ENCODE measurements around the gene CD6.

The CD6 gene

GRCh38 chr11:60936467-60937143 lies 34.9 kb upstream of the CD6 start:
- no peak for DNase-seq

DNA sequence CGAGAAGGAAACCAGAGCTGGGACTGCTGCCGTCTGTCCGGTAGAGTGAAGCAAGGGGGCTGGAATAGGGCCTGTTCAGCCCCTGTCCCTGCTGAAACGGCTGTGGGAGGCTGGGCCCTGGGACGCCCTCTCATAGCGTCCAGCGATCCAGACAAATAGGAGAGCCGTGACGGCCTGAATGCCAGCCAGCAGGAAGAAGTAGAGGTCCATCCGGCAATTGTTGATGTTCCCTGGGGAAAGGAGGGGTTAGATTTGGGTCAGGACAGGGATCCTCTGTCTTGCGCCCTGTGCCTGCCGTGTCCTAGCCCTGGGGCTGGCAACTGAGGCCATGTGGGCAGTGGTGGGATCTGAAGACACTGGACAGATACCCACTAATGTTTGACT lies 34.3 kb upstream of the CD6 start:
- DNase-seq = no peak

DNA sequence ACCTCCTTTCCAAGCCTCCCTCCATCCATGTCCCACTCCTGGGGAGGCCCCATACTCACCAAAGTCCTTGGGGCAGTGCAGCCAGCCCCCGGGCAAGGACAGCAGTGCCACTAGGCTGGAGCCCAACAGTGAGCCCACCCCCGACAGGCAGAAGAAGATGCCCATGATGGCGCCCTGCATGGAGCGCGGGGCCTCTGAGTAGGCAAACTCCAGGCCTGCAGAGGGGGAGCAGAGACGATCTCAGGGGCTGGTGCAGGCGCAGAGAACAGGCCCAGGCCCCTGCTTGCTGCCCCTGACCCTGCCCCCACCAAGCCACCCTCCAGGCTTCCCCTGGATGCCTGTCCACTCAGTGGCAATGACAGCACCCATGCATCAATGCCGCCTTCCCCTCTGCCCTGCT lies 33.7 kb upstream of the CD6 start:
- no peak for DNase-seq

GRCh38 chr11:60938500-60938899 lies 33.0 kb upstream of the CD6 start:
- no peak for DNase-seq

DNA sequence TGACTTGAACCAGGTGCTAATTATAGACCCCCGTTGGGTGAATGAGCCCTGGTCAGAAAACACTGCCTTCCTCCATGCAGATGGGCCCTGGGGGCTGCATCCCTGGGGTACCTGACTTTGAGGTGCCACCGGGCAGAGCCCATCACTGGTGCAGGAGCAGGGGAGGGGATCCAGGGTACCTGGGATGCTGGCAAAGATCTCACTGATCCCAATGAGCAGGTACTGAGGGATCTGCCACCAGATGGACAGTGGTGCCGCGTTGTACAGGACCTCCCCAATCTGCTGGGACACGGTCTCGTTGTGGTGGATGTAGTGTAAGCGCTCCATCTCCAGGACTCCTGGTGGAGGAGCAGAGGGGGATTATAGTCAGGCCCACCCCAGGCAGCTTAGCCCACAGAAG lies 32.2 kb upstream of the CD6 start:
- no peak for DNase-seq

DNA sequence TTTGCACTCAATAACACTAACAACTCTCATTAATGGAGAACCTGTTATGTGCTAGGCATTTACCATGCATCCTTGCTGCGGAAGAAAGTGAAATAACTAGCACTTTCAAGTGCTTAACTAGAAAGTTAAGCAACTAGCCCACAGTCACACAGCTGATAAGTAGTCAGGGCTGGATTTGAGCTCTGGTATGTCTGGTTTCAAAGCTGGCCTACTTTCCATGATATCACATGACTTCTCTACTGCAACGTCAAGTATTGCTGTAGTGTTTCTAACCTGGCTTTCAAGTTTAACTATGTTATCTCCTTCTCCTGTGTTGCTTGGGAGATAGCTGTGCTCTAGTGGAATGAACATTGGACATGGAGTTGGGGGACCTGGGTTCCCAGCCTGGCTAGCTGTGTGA lies 31.6 kb upstream of the CD6 start:
- no peak for DNase-seq

DNA sequence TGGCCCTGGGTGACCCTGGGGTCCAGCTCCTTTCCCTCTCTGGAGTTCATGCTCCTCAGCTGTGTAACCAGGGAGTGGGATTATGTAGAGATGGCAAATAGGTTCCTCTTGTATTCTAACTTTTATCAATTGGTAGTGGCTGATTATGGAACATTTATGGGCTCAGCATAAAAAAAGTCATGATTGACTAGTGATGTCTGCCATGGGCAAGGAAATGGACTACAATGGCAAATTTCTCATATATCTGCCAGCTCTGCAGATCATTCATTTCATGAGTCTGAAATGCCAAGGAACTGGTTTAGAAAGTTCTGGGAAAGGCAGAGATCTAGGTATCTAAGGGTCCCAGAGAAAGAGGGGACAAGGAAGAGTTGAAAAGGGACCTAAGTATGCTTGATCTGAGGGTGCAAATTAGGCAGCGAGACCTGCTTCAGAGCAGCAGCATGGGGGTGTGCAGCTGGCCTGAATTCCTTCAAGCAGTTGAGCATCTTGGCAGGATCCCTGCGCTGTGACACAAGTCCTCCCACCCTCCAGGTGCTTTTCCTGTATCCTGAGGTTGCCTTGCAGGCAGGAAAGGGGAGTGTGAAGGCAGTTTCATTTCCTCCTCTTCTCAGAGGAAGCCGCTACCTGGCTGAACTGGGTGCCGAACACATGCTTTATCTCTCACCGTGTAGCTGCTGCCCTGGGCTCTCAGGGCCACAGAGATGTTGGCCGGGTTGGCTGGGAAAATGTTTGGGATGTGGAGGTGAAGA lies 29.9 kb upstream of the CD6 start:
- no peak for DNase-seq

- DNase-seq = no peak
Observed at GRCh38 chr11:60942219-60942618, 29.3 kb upstream of the CD6 start.

- DNase-seq = no peak
Observed at GRCh38 chr11:60942970-60943565, 28.4 kb upstream of the CD6 start.

- DNase-seq = no peak
Observed at GRCh38 chr11:60944490-60945294, 26.8 kb upstream of the CD6 start.

- DNase-seq = no peak
Observed at GRCh38 chr11:60945295-60945667, 26.2 kb upstream of the CD6 start.

DNA sequence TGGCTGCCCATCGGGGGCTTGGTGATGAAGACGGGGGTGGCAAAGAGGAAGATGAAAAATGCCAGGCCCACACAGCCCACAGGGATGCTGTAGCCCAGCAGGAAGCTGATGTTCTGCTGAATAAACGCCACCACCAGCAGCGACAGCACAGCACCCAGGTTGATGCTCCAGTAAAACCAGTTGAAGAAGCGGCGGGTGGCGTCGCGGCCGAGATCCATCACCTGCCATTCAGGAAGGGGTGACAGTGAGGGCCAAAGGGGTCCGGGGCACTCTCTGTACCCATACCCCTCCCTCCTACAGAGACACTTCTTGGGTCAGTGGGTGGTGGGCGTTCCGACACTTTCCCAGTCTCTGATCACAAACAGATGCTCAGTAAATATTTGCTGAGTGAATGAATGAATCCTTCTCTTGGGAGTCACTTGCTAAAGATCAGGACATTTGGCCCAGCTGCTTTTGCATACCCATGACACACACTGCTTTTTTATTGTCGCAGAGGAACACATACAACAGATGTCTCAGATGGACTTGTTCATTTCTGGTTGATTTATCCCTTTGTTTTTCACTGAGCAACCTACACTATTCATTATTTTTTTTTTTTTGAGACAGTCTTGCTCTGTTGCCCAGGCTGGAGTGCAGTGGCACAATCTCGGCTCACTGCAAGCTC lies 24.7 kb upstream of the CD6 start:
- no peak for DNase-seq

GRCh38 chr11:60947700-60948099 lies 23.8 kb upstream of the CD6 start:
- no peak for DNase-seq

- DNase-seq = no peak
Observed at GRCh38 chr11:60948250-60948649, 23.2 kb upstream of the CD6 start.

- DNase-seq = no peak
Observed at GRCh38 chr11:60950024-60950423, 21.5 kb upstream of the CD6 start.

DNA sequence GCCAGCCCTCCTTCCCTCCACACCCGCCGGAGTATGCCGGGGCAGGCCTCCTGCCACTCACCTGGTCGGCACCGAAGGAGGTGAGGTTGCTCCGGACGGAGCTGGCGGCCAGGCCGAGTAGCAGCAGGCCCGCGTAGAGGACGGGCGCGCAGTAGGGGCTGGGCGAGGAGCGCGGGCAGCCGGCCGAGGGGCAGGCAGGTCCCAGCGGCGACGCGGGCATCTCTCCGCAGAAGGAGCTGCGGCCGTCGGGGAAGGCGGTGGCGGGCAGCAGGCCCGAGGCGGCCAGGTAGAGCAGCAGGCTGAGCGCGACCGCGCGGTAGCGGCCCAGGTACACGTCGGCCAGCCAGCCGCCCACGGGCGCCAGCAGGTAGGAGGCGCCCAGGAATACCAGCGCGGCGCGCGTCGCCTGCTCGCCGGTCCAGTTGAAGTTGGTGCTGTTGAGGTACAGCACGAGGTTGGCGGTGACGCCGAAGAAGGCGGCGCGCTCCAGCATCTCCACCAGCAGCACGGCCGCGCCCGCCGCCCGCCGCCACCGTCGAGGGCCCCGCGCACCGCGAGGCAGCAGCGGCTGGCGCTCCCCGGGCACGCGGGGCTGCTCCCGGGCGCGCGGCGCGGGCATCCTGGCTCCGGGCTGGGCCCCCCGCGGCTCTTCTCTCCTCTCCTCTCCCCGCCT lies 20.4 kb upstream of the CD6 start:
- DNase-seq = no peak

- no peak for DNase-seq
Observed at GRCh38 chr11:60951606-60951903, 19.9 kb upstream of the CD6 start.

DNA sequence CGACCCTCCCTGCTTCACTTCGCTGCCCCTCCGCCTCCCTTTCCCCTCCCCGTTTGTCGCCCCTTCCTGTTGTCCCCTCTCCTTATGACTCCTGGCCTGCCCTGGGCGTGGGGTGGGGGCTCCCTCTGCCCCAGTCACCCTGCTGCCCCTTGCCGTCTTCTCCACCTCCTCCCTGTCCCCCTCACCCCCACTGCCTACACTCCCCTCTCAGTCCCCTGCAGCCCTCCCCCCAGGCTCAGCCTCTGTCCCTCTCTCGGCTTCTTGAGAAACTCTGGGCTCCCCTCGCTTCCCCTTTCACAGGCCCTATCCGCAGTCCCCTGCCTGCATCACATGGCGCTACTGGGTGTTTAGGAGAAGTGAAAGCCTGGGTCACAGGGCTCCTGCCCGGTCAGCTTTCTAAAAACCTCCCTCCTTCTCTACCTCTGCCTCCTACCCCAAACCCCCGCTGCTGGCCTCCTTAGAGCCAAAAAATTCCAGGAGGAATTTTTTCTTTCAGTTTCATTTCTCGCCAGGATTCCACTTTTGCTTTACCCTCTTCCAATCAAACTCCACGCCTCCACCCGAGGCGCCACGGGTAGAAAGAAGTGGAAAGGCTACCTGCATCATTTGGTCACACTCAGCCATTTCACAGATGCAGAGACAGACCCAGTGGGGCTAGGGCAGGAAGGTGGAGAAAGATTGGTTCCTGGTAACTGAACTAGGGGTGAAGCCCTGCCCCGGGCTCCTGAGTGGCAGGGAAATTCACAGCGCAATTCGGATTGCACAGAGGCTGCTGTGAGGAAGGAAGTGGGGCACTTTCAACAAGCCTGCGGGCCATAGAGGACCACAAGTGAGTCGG lies 19.4 kb upstream of the CD6 start, which contains the start of gene SLC15A3:
TSS of gene SLC15A3 (minus strand) at position 273 of the 838 bp plus-strand sequence. CDS start 625 bp downstream, outside the sequence.
- peak; percentile 41 for DNase-seq

DNA sequence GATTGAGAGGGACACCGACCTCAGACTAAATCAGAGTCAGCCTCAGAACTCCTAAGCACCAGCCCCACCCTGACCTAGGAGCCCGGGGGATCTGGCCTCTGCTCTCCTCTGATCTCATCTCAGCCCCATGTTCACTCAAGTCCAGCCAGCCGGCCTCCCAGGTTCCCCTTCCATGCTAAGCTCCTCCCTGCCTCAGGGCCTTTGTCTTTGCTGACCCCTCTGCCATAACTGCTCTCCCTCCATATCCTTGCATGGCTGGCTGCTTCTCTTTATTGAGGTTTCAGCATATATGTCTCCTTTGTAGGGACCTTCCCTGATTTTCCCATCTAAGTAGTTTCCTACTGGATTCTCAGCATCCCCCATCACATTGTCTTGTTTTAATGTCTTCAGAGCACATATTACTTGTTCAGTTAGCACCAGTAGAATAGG lies 18.7 kb upstream of the CD6 start:
- no peak for DNase-seq

DNA sequence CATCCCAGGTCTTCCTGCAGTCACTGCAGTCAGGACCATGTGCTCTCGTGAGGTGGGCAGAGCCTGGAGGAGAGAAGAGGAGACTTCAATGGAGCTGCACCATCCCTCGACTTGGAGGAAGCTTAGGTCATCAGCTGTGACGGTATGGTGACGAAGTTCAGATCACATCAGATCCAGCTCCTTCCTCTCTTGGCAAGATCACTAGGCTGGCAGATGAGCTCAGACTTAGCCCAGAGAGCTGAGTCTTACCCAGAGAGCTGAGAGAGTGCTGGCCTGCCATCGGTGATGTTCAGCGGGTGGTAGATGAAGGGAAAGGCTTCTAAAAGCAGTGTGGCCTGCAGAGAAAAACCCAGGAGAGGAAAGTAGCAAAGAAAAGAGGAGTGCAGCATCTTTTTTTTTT lies 17.7 kb upstream of the CD6 start:
- DNase-seq = no peak

- no peak for DNase-seq
Observed at GRCh38 chr11:60954421-60954820, 17.1 kb upstream of the CD6 start.

DNA sequence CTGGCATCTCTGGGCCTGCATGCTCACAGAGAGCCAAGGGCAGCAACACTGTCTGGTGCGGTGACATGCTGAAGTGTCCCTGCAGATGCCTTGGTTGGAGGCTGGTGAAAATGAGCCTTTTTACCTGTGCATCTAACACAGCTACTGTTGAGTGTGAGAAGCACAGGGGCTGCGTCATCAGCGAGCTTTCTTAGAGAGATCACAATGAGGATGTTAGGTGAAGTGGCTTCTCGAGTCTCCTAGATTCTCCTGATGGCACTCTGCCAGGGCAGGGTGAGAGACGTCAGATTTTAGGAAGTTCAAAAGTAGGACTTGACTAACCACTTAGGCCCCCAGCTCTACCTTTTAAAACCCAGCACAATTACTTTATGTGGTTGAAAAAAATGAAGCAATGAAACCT lies 15.9 kb upstream of the CD6 start:
- no peak for DNase-seq
